HepG2 (cell line): ENCODE measurements around the gene CNOT6. TPM values are rescaled to one million over a fixed set of nuclear protein-coding genes. Genes with fewer than 3 reads are reported as not detected.

ENCODE experiments used
- ATAC-seq: fragments of 200-7000 bp; cut with Tn5 transposase; 3 replicates; pipeline ENCODE4 v1.9.1; 2020; ENCODE audit warnings: mild to moderate bottlenecking, moderate library complexity
- BruUV-seq: library from RNA; stranded (reverse); fragments of 400-500 nt; replicated peaks from 2 replicates; lab custom pipeline; 2021; lab: Mats Ljungman, UMichigan
- CTCF ChIA-PET: fragments of 300-600 bp; formaldehyde crosslinking; extraction: SDS; loops from one replicate; lab custom pipeline; 2021; ENCODE audit warnings: low total read pairs, inconsistent platforms, low intra/inter-chr PET ratio; lab: Yijun Ruan, JAX
- POLR2A ChIA-PET: fragments of 350-600 bp; sonication (Branson Sonifier 250); formaldehyde crosslinking; loops from one replicate; lab custom pipeline; 2020; ENCODE audit warnings: antibody characterized with exemption, inconsistent platforms; lab: Yijun Ruan, JAX
- DNase-seq: peaks from one replicate; pipeline ENCODE4 v3.0.0-alpha.2; 2015; ENCODE audit warnings: low spot score
- FAIRE-seq: peaks from 3 replicates; lab custom pipeline; 2011; peaks lifted over from hg19 to GRCh38; lab: Jason Lieb, UNC
- H2AFZ ChIP-seq: one replicate; pipeline ENCODE4 v1.6.1; 2011; ENCODE audit warnings: low read length, inconsistent platforms
- H3K27ac ChIP-seq: fragments of 300-600 bp; 3 replicates; pipeline ENCODE4 v1.8.0; 2011; ENCODE audit warnings: mixed run types, mild to moderate bottlenecking, mixed read lengths, low read length, inconsistent platforms; ENCODE audit not compliant: insufficient read depth; ENCODE audit errors: extremely low read length
- H3K27me3 ChIP-seq, 2 experiments: fragments of 200-600 bp in 1 of 2; 2 replicates in 1 of 2; 3 replicates in 1 of 2; pipeline versions ENCODE4 v1.6.0 to v1.8.0; 2011; ENCODE audit warnings: low read length in 2 of 2, mild to moderate bottlenecking in 2 of 2, moderate library complexity in 2 of 2, inconsistent platforms in 1 of 2; ENCODE audit not compliant: insufficient read depth in 2 of 2, control insufficient read depth in 1 of 2
- H3K36me3 ChIP-seq, 2 experiments: fragments of 200-600 bp in 1 of 2; replicated peaks in 1 of 2; 2 replicates in 1 of 2; 3 replicates in 1 of 2; pipeline versions ENCODE4 v1.5.1 to v1.8.0; 2011; ENCODE audit warnings: low read length in 2 of 2, inconsistent platforms in 1 of 2; ENCODE audit not compliant: insufficient read depth in 2 of 2, control insufficient read depth in 1 of 2
- H3K4me1 ChIP-seq: 2 replicates; pipeline ENCODE4 v1.5.1; 2012; ENCODE audit warnings: low read length, inconsistent platforms; ENCODE audit not compliant: insufficient read depth
- H3K4me2 ChIP-seq: 2 replicates; pipeline ENCODE4 v1.6.0; 2011; ENCODE audit warnings: low read depth, low read length, inconsistent platforms
- H3K4me3 ChIP-seq, 3 experiments: fragments of 200-600 bp in 1 of 3; sonication (generic), shearing (Covaris generic) in 1 of 3; replicated peaks in 1 of 3; 2 replicates each; pipeline ENCODE4 v1.5.1; 2011 to 2016; ENCODE audit warnings: low read length in 3 of 3, inconsistent platforms in 2 of 3, low read depth in 2 of 3, mild to moderate bottlenecking in 2 of 3, control low read depth in 1 of 3, mixed read lengths in 1 of 3; ENCODE audit not compliant: insufficient read depth in 1 of 3
- H3K79me2 ChIP-seq: one replicate; pipeline ENCODE4 v1.6.1; 2011; ENCODE audit warnings: low read length, inconsistent platforms; ENCODE audit not compliant: insufficient read depth
- H3K9ac ChIP-seq: 2 replicates; pipeline ENCODE4 v1.6.0; 2011; ENCODE audit warnings: mild to moderate bottlenecking, low read depth, low read length, inconsistent platforms; ENCODE audit not compliant: insufficient read depth
- H3K9me3 ChIP-seq: 2 replicates; pipeline ENCODE4 v1.5.1; 2012; ENCODE audit warnings: mild to moderate bottlenecking, low read length
- H4K20me1 ChIP-seq: 2 replicates; pipeline ENCODE4 v1.6.0; 2011; ENCODE audit warnings: inconsistent platforms, mild to moderate bottlenecking, low read length, moderate library complexity; ENCODE audit not compliant: insufficient read depth
- EHMT2 ChIP-seq: fragments of 200-600 bp; sonication (generic); IDR thresholded peaks from 2 replicates; pipeline ENCODE4 v1.7.0; 2017; ENCODE audit warnings: antibody characterized with exemption, low read depth, low read length, borderline replicate concordance
- MBD4 ChIP-seq: IDR thresholded peaks from 2 replicates; pipeline ENCODE4 v1.6.1; 2012; ENCODE audit warnings: low read length, inconsistent platforms, borderline replicate concordance
- NR2C2 ChIP-seq: sonication (generic); formaldehyde crosslinking; IDR thresholded peaks from 2 replicates; pipeline ENCODE4 v1.4.0; 2020; ENCODE audit warnings: missing genetic modification reagents, mild to moderate bottlenecking, moderate library complexity, borderline replicate concordance
- PBX3 ChIP-seq: sonication (generic); formaldehyde crosslinking; IDR thresholded peaks from 2 replicates; pipeline ENCODE4 v1.8.1; 2023; ENCODE audit warnings: missing genetic modification reagents, inconsistent platforms, borderline replicate concordance
- PHF5A ChIP-seq: IDR thresholded peaks from one replicate; pipeline ENCODE4 v1.6.1; 2018; ENCODE audit warnings: low read depth, missing genetic modification reagents; ENCODE audit not compliant: unreplicated experiment
- POGK ChIP-seq: sonication (generic); formaldehyde crosslinking; conservative IDR thresholded peaks from 2 replicates; pipeline ENCODE4 v1.8.0; 2022; ENCODE audit warnings: mild to moderate bottlenecking, moderate library complexity, missing genetic modification reagents
- SETDB1 ChIP-seq: sonication (generic); formaldehyde crosslinking; IDR thresholded peaks from 2 replicates; pipeline ENCODE4 v1.5.1; 2020; ENCODE audit warnings: missing genetic modification reagents, mild to moderate bottlenecking, borderline replicate concordance
- SYNCRIP ChIP-seq: fragments of 200-400 bp; formaldehyde crosslinking; IDR thresholded peaks from 2 replicates; pipeline ENCODE4 v1.6.1; 2018; ENCODE audit warnings: mild to moderate bottlenecking, low read depth, low read length; ENCODE audit not compliant: insufficient read depth
- THAP11 ChIP-seq: IDR thresholded peaks from 2 replicates; pipeline ENCODE4 v1.6.1; 2016; ENCODE audit warnings: missing biosample characterization, missing genetic modification reagents
- TMF1 ChIP-seq: sonication (generic); formaldehyde crosslinking; IDR thresholded peaks from 2 replicates; pipeline ENCODE4 v1.8.1; 2022; ENCODE audit warnings: low read depth, missing genetic modification reagents
- ZBTB14 ChIP-seq: sonication (generic); formaldehyde crosslinking; IDR thresholded peaks from 2 replicates; pipeline ENCODE4 v1.4.0; 2020; ENCODE audit warnings: missing genetic modification reagents
- ZBTB39 ChIP-seq: sonication (generic); formaldehyde crosslinking; IDR thresholded peaks from 2 replicates; pipeline ENCODE4 v1.5.0; 2020; ENCODE audit warnings: missing genetic modification reagents
- ZNF564 ChIP-seq: sonication (generic); formaldehyde crosslinking; IDR thresholded peaks from 2 replicates; pipeline ENCODE4 v1.8.1; 2023; ENCODE audit warnings: mild to moderate bottlenecking, missing genetic modification reagents
- WGBS: methylation state at CpG from one replicate; pipeline ENCODE4 v1.1.6; 2017; ENCODE audit warnings: low lambda C conversion rate; 5-methylcytosine and 5-hydroxymethylcytosine counted together
- in situ Hi-C: cut with HindIII; loops from 2 replicates; pipeline ENCODE4 v1.10.0; 2017; ENCODE audit warnings: low pct_unique_long_range_greater_than_20kb; ENCODE audit not compliant: extremely low pct_ligation_motif_present
- intact Hi-C: fragments of 100-400 bp; cut with micrococcal nuclease; formaldehyde crosslinking; loops from one replicate; pipeline ENCODE4 v1.10.0; 2022; ENCODE audit not compliant: unreplicated experiment
- polyA plus RNA-seq, 8 experiments: library from polyadenylated mRNA; depleted of rRNA in 3 of 8; stranded (reverse) in 7 of 8; unstranded in 1 of 8; fragments of >200 nt; fragmentation: Illumina TruSeq in 4 of 8; extraction: Trizol in 4 of 8; gene quantifications; 2 replicates each; pipeline versions ENCODE4 v1.2.1 to v1.2.3, GENCODE V29; 2011 to 2016; ENCODE audit warnings: low read depth in 4 of 8, missing spikeins in 1 of 8, mixed read lengths in 1 of 8; ENCODE audit not compliant: insufficient read depth in 1 of 8
- total RNA-seq, 5 experiments: library from RNA; depleted of rRNA; stranded (reverse); fragments of >200 nt; fragmentation: Illumina TruSeq; extraction: Trizol; gene quantifications; 2 replicates each; pipeline ENCODE4 v1.2.3, GENCODE V29; 2016; ENCODE audit warnings: low read depth in 1 of 5

CNOT6 gene
- total and polyA plus RNA-seq, 2 of the 13 experiments (the other 11 are each of a cell fraction or from before 2014, with no cell fraction given) = 8.8 to 9.1 TPM

- ChIA-PET CTCF (no interaction called here), POLR2A (no interaction called here)
- Histone ChIP-seq H3K4me1 (no peaks in the 10 kb centered on the region), H3K27me3 (peaks cover 17 to 44% of the 10 kb centered on the region in 2 experiments; a peak in 4 of 5 replicates), H3K36me3 (no peaks in the 10 kb centered on the region), H3K79me2 (no peaks in the 10 kb centered on the region), H3K27ac (no peak overlapping the region), H3K9ac (no peak overlapping the region), H4K20me1 (no peaks in the 10 kb centered on the region), H3K9me3 (no peaks in the 10 kb centered on the region), H2AFZ (no peak overlapping the region), H3K4me3 (no peak overlapping the region), H3K4me2 (no peak overlapping the region)
- in situ Hi-C loops = no loop called here
- no peak for DNase-seq
- BruUV-seq = no TSS peak
- no peak for FAIRE-seq
- WGBS = 62% methylated on average over 17 of the region's 22 CpGs
- no peak for ATAC-seq
- intact Hi-C loops = no loop called here
- no peak for TF ChIP-seq SYNCRIP
- TF ChIP-seq PBX3 = no peak
- no peak for TF ChIP-seq MBD4
- TF ChIP-seq ZNF564 (CRISPR knock-in tag) = no peak
- TF ChIP-seq EHMT2 = no peak
- TF ChIP-seq THAP11 (CRISPR knock-in tag) = no peak
- TF ChIP-seq NR2C2 (CRISPR knock-in tag) = no peak
These were observed 125.4 kb downstream of the CNOT6 start for GRCh38 chr5:180619563-180619915.

GRCh38 chr5:180620014-180620413, 125.8 kb downstream of the CNOT6 start:
- CTCF ChIA-PET = no interaction called here
- no TSS peak for BruUV-seq
- no peaks in the 10 kb centered on the region for H3K9me3 ChIP-seq
- H4K20me1 ChIP-seq = no peaks in the 10 kb centered on the region
- WGBS = 55% methylated on average over 7 of the region's 14 CpGs
- no peaks in the 10 kb centered on the region for H3K4me1 ChIP-seq
- ATAC-seq (no peak), DNase-seq (no peak), FAIRE-seq (no peak)
- H2AFZ ChIP-seq = no peak overlapping the region
- in situ Hi-C loops = no loop called here
- no peak overlapping the region for H3K9ac ChIP-seq
- H3K4me3 ChIP-seq = no peak overlapping the region
- intact Hi-C loops = no loop called here
- H3K36me3 ChIP-seq = no peaks in the 10 kb centered on the region
- H3K4me2 ChIP-seq = no peak overlapping the region
- H3K27ac ChIP-seq = no peak overlapping the region
- H3K79me2 ChIP-seq = no peaks in the 10 kb centered on the region
- POLR2A ChIA-PET = no interaction called here
- H3K27me3 ChIP-seq = peaks cover 13 to 44% of the 10 kb centered on the region in 2 experiments; a peak in 4 of 5 replicates
- TF ChIP-seq ZBTB14 (CRISPR knock-in tag) (no peak), POGK (CRISPR knock-in tag) (no peak), TMF1 (CRISPR knock-in tag) (no peak), PHF5A (CRISPR knock-in tag) (no peak), SETDB1 (CRISPR knock-in tag) (no peak), ZBTB39 (CRISPR knock-in tag) (no peak)
